Endodermal cell (in vitro differentiated cells): ENCODE results near the gene GRID1. TPM values are rescaled to one million over a fixed set of nuclear protein-coding genes. Genes with fewer than 3 reads are reported as not detected.

Experiments
- DNase-seq: peaks from one replicate; pipeline ENCODE4 v3.0.0-alpha.2; 2017
- H3K27ac ChIP-seq: 2 replicates; pipeline ENCODE4 v1.5.1; 2013; ENCODE audit warnings: mild to moderate bottlenecking, low read depth, low read length, moderate library complexity
- H3K27me3 ChIP-seq: 2 replicates; pipeline ENCODE4 v1.6.1; 2013; ENCODE audit warnings: mild to moderate bottlenecking, low read length, moderate library complexity; ENCODE audit not compliant: insufficient read depth, control insufficient read depth, poor library complexity, severe bottlenecking
- H3K36me3 ChIP-seq: 2 replicates; pipeline ENCODE4 v1.7.0; 2013; ENCODE audit warnings: mild to moderate bottlenecking, low read length, moderate library complexity; ENCODE audit not compliant: control insufficient read depth, insufficient read depth
- H3K4me1 ChIP-seq: one replicate; pipeline ENCODE4 v1.7.0; 2013; ENCODE audit warnings: low read length; ENCODE audit not compliant: control insufficient read depth, insufficient read depth
- H3K4me3 ChIP-seq: 2 replicates; pipeline ENCODE4 v1.5.1; 2013; ENCODE audit warnings: mild to moderate bottlenecking, low read length, moderate library complexity
- H3K9ac ChIP-seq: 2 replicates; pipeline ENCODE4 v1.6.1; 2013; ENCODE audit warnings: mild to moderate bottlenecking, low read length, moderate library complexity; ENCODE audit not compliant: poor library complexity, severe bottlenecking; ENCODE audit errors: extremely low read depth
- H3K9me3 ChIP-seq: 2 replicates; pipeline ENCODE4 v1.6.1; 2013; ENCODE audit warnings: mild to moderate bottlenecking, low read length, moderate library complexity; ENCODE audit not compliant: control insufficient read depth
- H3K27ac Mint-ChIP-seq: 2 replicates; pipeline ENCODE4 v1.8.0; 2020; ENCODE audit warnings: mixed read lengths
- H3K27me3 Mint-ChIP-seq: 2 replicates; pipeline ENCODE4 v1.8.0; 2021; ENCODE audit warnings: mild to moderate bottlenecking, mixed read lengths; ENCODE audit not compliant: insufficient read depth
- H3K36me3 Mint-ChIP-seq: 2 replicates; pipeline ENCODE4 v1.8.0; 2020; ENCODE audit warnings: low read depth, mixed read lengths
- H3K4me1 Mint-ChIP-seq: 2 replicates; pipeline ENCODE4 v1.8.0; 2020; ENCODE audit warnings: mixed read lengths
- H3K4me3 Mint-ChIP-seq: 2 replicates; pipeline ENCODE4 v1.8.0; 2020; ENCODE audit warnings: mild to moderate bottlenecking, moderate library complexity, mixed read lengths
- H3K9me3 Mint-ChIP-seq: 2 replicates; pipeline ENCODE4 v1.8.0; 2020; ENCODE audit warnings: mild to moderate bottlenecking, mixed read lengths
- CTCF ChIP-seq: fragments of 200-600 bp; sonication (generic); conservative IDR thresholded peaks from 2 replicates; pipeline ENCODE4 v1.5.0; 2021; ENCODE audit warnings: antibody characterized with exemption, mild to moderate bottlenecking
- WGBS, 2 experiments: methylation state at CpG; one replicate each; pipeline versions ENCODE4 v1.1.5 to v1.1.7; 2013; ENCODE audit warnings: missing lambda C conversion rate in 2 of 2, mixed read lengths in 1 of 2; ENCODE audit not compliant: insufficient coverage in 1 of 2, insufficient read length in 1 of 2; 5-methylcytosine and 5-hydroxymethylcytosine counted together
- total RNA-seq, 2 donors: library from RNA; stranded (reverse); fragmentation: NEBNext Ultra II Directional in 1 of 2; extraction: Animal tissue kit (Norgen Biotek cat#: 25700) in 1 of 2; gene quantifications; 2 replicates in 1 of 2; 3 replicates in 1 of 2; pipeline ENCODE4 v1.2.1, GENCODE V29; 2021

The GRID1 gene
- total RNA-seq, 2 donors from 2014 or later = 0.13 to 0.53 TPM

GRCh38 chr10:85621562-85621961 is 745.0 kb downstream of the GRID1 start:
- H3K9me3 Mint-ChIP-seq = no peaks in the 10 kb centered on the region
- Histone ChIP-seq H3K27me3 (no peaks in the 10 kb centered on the region), H3K9me3 (no peaks in the 10 kb centered on the region), H3K9ac (no peak overlapping the region), H3K4me1 (no peaks in the 10 kb centered on the region), H3K27ac (no peak overlapping the region), H3K36me3 (no peaks in the 10 kb centered on the region), H3K4me3 (no peak overlapping the region)
- no peak for TF ChIP-seq CTCF
- no peaks in the 10 kb centered on the region for H3K36me3 Mint-ChIP-seq
- peaks cover 8% of the 10 kb centered on the region for H3K27me3 Mint-ChIP-seq
- DNase-seq = no peak
- no peak overlapping the region for H3K4me3 Mint-ChIP-seq
- no peak overlapping the region for H3K27ac Mint-ChIP-seq
- H3K4me1 Mint-ChIP-seq = peaks cover 2% of the 10 kb centered on the region
- 75 to 79% methylated on average over 2 of the region's 2 CpGs for WGBS, 2 experiments

DNA sequence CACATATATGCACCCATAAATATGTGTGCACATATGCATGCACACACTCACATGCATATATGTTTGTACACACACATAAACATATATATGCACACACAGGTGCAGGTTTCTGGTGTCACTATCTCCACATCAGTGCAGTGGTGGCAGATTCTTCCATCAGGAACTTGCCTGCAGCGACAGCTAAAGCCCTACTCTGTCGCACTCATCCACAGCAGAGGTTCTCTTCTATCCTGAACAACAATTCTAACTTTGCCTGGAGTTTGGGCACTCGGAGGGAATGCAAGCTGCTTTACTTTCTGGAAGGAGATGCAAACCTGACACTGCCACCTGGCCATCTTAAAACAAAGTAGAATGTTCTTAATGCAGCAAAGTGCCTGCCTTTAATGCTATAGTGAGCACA is 745.8 kb downstream of the GRID1 start:
- H3K36me3 ChIP-seq = no peaks in the 10 kb centered on the region
- no peaks in the 10 kb centered on the region for H3K27me3 ChIP-seq
- Mint-ChIP-seq H3K36me3 (no peaks in the 10 kb centered on the region), H3K4me3 (no peak overlapping the region), H3K9me3 (no peaks in the 10 kb centered on the region), H3K27me3 (peaks cover 8% of the 10 kb centered on the region), H3K27ac (no peak overlapping the region), H3K4me1 (peaks cover 2% of the 10 kb centered on the region)
- peak; percentile 17 for DNase-seq
- no peaks in the 10 kb centered on the region for H3K9me3 ChIP-seq
- no peak overlapping the region for H3K27ac ChIP-seq
- no peaks in the 10 kb centered on the region for H3K4me1 ChIP-seq
- TF ChIP-seq CTCF = no peak
- H3K9ac ChIP-seq = no peak overlapping the region
- 94 to 98% methylated on average over 3 of the region's 3 CpGs for WGBS, 2 experiments
- no peak overlapping the region for H3K4me3 ChIP-seq

DNA sequence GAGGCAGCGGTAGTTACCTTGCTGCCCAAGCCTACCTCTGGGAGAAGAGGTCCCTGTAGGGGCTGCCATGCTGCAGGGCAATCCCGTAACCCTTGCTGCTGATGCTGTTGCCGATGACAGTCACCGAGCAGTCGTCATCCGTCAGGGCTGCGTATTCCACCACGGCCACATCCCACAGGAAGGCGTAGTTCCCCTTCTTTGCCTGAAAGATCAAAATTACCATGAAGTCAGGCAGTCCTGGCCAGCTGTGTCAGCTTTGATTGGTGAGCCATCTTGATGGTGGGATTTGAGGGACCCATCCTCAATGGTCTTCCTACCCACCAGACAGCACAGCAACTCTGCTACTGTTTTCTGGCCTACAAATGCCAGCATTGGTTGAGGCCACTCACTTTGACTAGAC is 746.8 kb downstream of the GRID1 start:
- DNase-seq = peak; percentile 21
- H3K9me3 Mint-ChIP-seq = no peaks in the 10 kb centered on the region
- H3K4me3 Mint-ChIP-seq = no peak overlapping the region

More for the DNA sequence above, 746.8 kb downstream of the GRID1 start:
- no peak for TF ChIP-seq CTCF
- no peak overlapping the region for H3K4me3 ChIP-seq
- H3K27ac Mint-ChIP-seq = no peak overlapping the region
- WGBS, 2 experiments = 94 to 96% methylated on average over 7 to 9 of the region's 9 CpGs
- H3K9me3 ChIP-seq = no peaks in the 10 kb centered on the region
- no peaks in the 10 kb centered on the region for H3K36me3 Mint-ChIP-seq
- no peak overlapping the region for H3K27ac ChIP-seq
- H3K9ac ChIP-seq = no peak overlapping the region
- H3K36me3 ChIP-seq = no peaks in the 10 kb centered on the region
- no peaks in the 10 kb centered on the region for H3K27me3 ChIP-seq
- peaks cover 2% of the 10 kb centered on the region for H3K4me1 Mint-ChIP-seq
- H3K4me1 ChIP-seq = no peaks in the 10 kb centered on the region
- peaks cover 8% of the 10 kb centered on the region for H3K27me3 Mint-ChIP-seq
